ENCODE data around the gene DNAJC21. TPM values are rescaled to one million over a fixed set of nuclear protein-coding genes. Genes with fewer than 3 reads are reported as not detected.

The DNAJC21 gene
- polyA plus RNA-seq, 3 donors: 8.5 to 10.2 (median 8.6) TPM

DNA sequence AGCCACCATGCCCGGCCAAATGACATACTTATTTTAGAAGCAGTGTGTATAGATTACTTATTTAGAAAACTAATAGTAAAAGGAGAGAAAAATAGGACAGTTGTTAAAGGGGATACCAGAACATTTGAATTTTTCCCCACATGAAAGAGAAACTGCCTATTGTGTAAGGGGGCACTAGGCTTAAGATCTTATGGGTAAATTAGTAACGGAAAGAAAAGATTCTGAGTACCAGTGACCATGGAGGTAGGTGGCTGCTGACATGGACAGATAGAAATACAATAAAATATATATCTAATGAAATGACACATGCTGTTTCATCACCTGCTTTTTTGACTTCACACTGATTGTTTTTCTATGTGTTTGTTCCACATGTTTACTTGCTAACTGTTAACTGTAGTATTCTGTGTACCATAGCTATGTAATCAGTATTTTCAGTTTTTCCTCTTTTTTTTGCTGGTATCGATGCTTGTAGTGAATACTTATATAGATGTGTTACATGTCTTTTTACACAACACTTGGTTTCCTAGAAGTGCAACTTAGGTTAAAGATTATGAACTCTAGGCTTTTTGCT, 3.0 kb upstream of the DNAJC21 start:
- H3K4me3 Mint-ChIP-seq: no peak overlapping the region
- Histone ChIP-seq H3K36me3 (replicated peaks in 1 of 2; ENCODE audit: control insufficient read depth in 1 of 2, insufficient read depth in 2 of 2, low read length in 2 of 2) (peaks cover 47 to 56% of the 10 kb centered on the region in 2 donors), H4K20me1 (ENCODE audit: insufficient read depth, low read length) (no peaks in the 10 kb centered on the region), H2AFZ (ENCODE audit: insufficient read depth, low read depth, low read length, poor library complexity, severe bottlenecking) (no peak overlapping the region), H3K27me3 (ENCODE audit: control insufficient read depth in 2 of 2, insufficient read depth in 2 of 2, low read length in 2 of 2) (no peaks in the 10 kb centered on the region), H3K27ac (ENCODE audit: low read depth in 1 of 2, low read length in 2 of 2) (no peak overlapping the region), H3K4me1 (ENCODE audit: control insufficient read depth in 1 of 2, insufficient read depth in 2 of 2, low read length in 2 of 2) (peaks cover 16 to 20% of the 10 kb centered on the region in 2 donors), H3K4me2 (replicated peaks; ENCODE audit: extremely low read depth, low read length, poor library complexity, severe bottlenecking) (no peak overlapping the region), H3K9ac (ENCODE audit: insufficient read depth, low read length, poor library complexity, severe bottlenecking) (no peak overlapping the region), H3K9me3 (replicated peaks in 1 of 2; ENCODE audit: control insufficient read depth in 1 of 2, insufficient read depth in 1 of 2, low read length in 2 of 2) (no peaks in the 10 kb centered on the region), H3K79me2 (ENCODE audit: insufficient read depth, low read length) (peaks cover 14% of the 10 kb centered on the region), H3K4me3 (replicated peaks in 1 of 3; ENCODE audit: low read depth in 2 of 3, low read length in 3 of 3) (no peak overlapping the region)
- intact Hi-C loops (cut with micrococcal nuclease): loop anchor here in 1 of 2 donors (10.0 kb wide), 1 partner anchor 1482 kb away; the partner anchor contains the start of gene TARS1
- H3K27ac Mint-ChIP-seq: peak overlapping the region in 2 of 7 donors; percentile 30 to 37
- no peak for DNase-seq
- H3K4me1 Mint-ChIP-seq: peaks cover 17% of the 10 kb centered on the region
- no CpG with 5 or more reads among the region's 3 CpGs for WGBS (ENCODE audit: insufficient coverage)
- H3K27me3 Mint-ChIP-seq (ENCODE audit: low read depth in 3 of 3): peaks cover 0 to 2% (median 0%) of the 10 kb centered on the region in 3 donors
- H3K36me3 Mint-ChIP-seq: peaks cover 39 to 48% of the 10 kb centered on the region in 2 donors
- H3K9me3 Mint-ChIP-seq: no peaks in the 10 kb centered on the region
- TF ChIP-seq CTCF (IDR thresholded peaks at IDR 0.05): no peak

GRCh38 chr5:34927785-34928184, 1.6 kb upstream of the DNAJC21 start:
- Histone ChIP-seq H3K9ac (ENCODE audit: insufficient read depth, low read length, poor library complexity, severe bottlenecking) (no peak overlapping the region), H3K79me2 (ENCODE audit: insufficient read depth, low read length) (peaks cover 28% of the 10 kb centered on the region)
- 86% methylated on average over 1 of the region's 5 CpGs for WGBS (ENCODE audit: insufficient coverage)

More at GRCh38 chr5:34927785-34928184, 1.6 kb upstream of the DNAJC21 start:
- no peak overlapping the region for H3K4me3 Mint-ChIP-seq
- Histone ChIP-seq H3K4me2 (replicated peaks; ENCODE audit: extremely low read depth, low read length, poor library complexity, severe bottlenecking) (no peak overlapping the region), H3K9me3 (replicated peaks in 1 of 2; ENCODE audit: control insufficient read depth in 1 of 2, insufficient read depth in 1 of 2, low read length in 2 of 2) (no peaks in the 10 kb centered on the region), H3K4me1 (ENCODE audit: control insufficient read depth in 1 of 2, insufficient read depth in 2 of 2, low read length in 2 of 2) (peaks cover 16 to 21% of the 10 kb centered on the region in 2 donors), H3K27me3 (ENCODE audit: control insufficient read depth in 2 of 2, insufficient read depth in 2 of 2, low read length in 2 of 2) (no peaks in the 10 kb centered on the region), H4K20me1 (ENCODE audit: insufficient read depth, low read length) (no peaks in the 10 kb centered on the region), H3K4me3 (replicated peaks in 1 of 3; ENCODE audit: low read depth in 2 of 3, low read length in 3 of 3) (no peak overlapping the region), H3K36me3 (replicated peaks in 1 of 2; ENCODE audit: control insufficient read depth in 1 of 2, insufficient read depth in 2 of 2, low read length in 2 of 2) (peaks cover 34 to 42% of the 10 kb centered on the region in 2 donors), H3K27ac (ENCODE audit: low read depth in 1 of 2, low read length in 2 of 2) (no peak overlapping the region), H2AFZ (ENCODE audit: insufficient read depth, low read depth, low read length, poor library complexity, severe bottlenecking) (no peak overlapping the region)
- no peak overlapping the region for H3K27ac Mint-ChIP-seq
- intact Hi-C loops (cut with micrococcal nuclease): loop anchor here in 1 of 2 donors (10.0 kb wide), 1 partner anchor 1483 kb away; the partner anchor contains the start of gene TARS1
- no peak for DNase-seq
- H3K27me3 Mint-ChIP-seq (ENCODE audit: low read depth in 3 of 3): peaks cover 0 to 2% (median 0%) of the 10 kb centered on the region in 3 donors
- peaks cover 19% of the 10 kb centered on the region for H3K4me1 Mint-ChIP-seq
- peaks cover 32 to 36% of the 10 kb centered on the region in 2 donors for H3K36me3 Mint-ChIP-seq
- no peaks in the 10 kb centered on the region for H3K9me3 Mint-ChIP-seq
- TF ChIP-seq CTCF (IDR thresholded peaks at IDR 0.05): no peak

All from CD14-positive monocyte (primary cell).